Stimulated activated naive B cell treated with anti-CD40 and anti-IgM and Interleukin-4, amounts not matched to agents 10 μg/mL and 1 μg/mL and 100 μg/mL, for 72 hours (primary cell): Measurements from ENCODE around the gene ZC3H4.

Experiments used
- ATAC-seq, 2 donors: fragments of 150-1000 bp; cut with Tn5 transposase; replicated peaks; 2 replicates each; pipeline ENCODE4 v1.10.0; 2021; ENCODE audit warnings: moderate library complexity in 1 of 2
- DNase-seq: peaks from one replicate; pipeline ENCODE4 v3.0.0; 2021
- H3K27ac Mint-ChIP-seq: one replicate; pipeline ENCODE4 v1.8.0; 2022; ENCODE audit warnings: mild to moderate bottlenecking, mixed read lengths
- H3K27me3 Mint-ChIP-seq, 2 donors: one replicate each; pipeline ENCODE4 v1.8.0; 2022; ENCODE audit warnings: mixed read lengths in 2 of 2
- H3K36me3 Mint-ChIP-seq, 2 donors: one replicate each; pipeline ENCODE4 v1.8.0; 2022; ENCODE audit warnings: mixed read lengths in 2 of 2, mild to moderate bottlenecking in 1 of 2
- H3K4me1 Mint-ChIP-seq, 2 donors: one replicate each; pipeline ENCODE4 v1.8.0; 2022; ENCODE audit warnings: mixed read lengths in 2 of 2, mild to moderate bottlenecking in 1 of 2
- H3K4me3 Mint-ChIP-seq, 2 donors: one replicate each; pipeline ENCODE4 v1.8.0; 2022; ENCODE audit warnings: mild to moderate bottlenecking in 2 of 2, mixed read lengths in 2 of 2, moderate library complexity in 1 of 2
- H3K9me3 Mint-ChIP-seq, 2 donors: one replicate each; pipeline ENCODE4 v1.8.0; 2022; ENCODE audit warnings: mixed read lengths in 2 of 2, mild to moderate bottlenecking in 1 of 2

Gene ZC3H4

GRCh38 chr19:47112997-47113849, at the start of gene ZC3H4:
TSS of gene ZC3H4 (minus strand) at chr19:47113776. CDS start at chr19:47112584, 1,192 bp downstream.
- H3K27me3 Mint-ChIP-seq: no peaks in the 10 kb centered on the region
- H3K27ac Mint-ChIP-seq: peak within 1 kb of the TSS; percentile 98
- H3K4me1 Mint-ChIP-seq: peaks cover 12 to 34% of the 10 kb centered on the region in 2 donors
- H3K4me3 Mint-ChIP-seq: peak within 1 kb of the TSS; percentile 88 to 91
- peaks cover 25 to 36% of the 10 kb centered on the region in 2 donors for H3K36me3 Mint-ChIP-seq
- ATAC-seq (peak; percentile 87 to 88), DNase-seq (peak; percentile 100)
- no peaks in the 10 kb centered on the region for H3K9me3 Mint-ChIP-seq

GRCh38 chr19:47161876-47162489, 48.4 kb upstream of the ZC3H4 start:
- DNase-seq: no peak
- Mint-ChIP-seq H3K9me3 (no peaks in the 10 kb centered on the region), H3K27ac (no peak overlapping the region), H3K27me3 (no peaks in the 10 kb centered on the region), H3K36me3 (peaks cover 25 to 39% of the 10 kb centered on the region in 2 donors), H3K4me3 (no peak overlapping the region), H3K4me1 (peaks cover 16 to 20% of the 10 kb centered on the region in 2 donors)
- ATAC-seq: no peak

- peaks cover 24 to 27% of the 10 kb centered on the region in 2 donors for H3K4me1 Mint-ChIP-seq
- peak overlapping the region; percentile 78 for H3K27ac Mint-ChIP-seq
- H3K4me3 Mint-ChIP-seq: no peak overlapping the region
- H3K27me3 Mint-ChIP-seq: no peaks in the 10 kb centered on the region
- ATAC-seq (no peak), DNase-seq (no peak)
- peaks cover 31 to 39% of the 10 kb centered on the region in 2 donors for H3K36me3 Mint-ChIP-seq
- no peaks in the 10 kb centered on the region for H3K9me3 Mint-ChIP-seq
Measured at GRCh38 chr19:47158879-47159503, 45.4 kb upstream of the ZC3H4 start.

GRCh38 chr19:47158367-47158791, 44.8 kb upstream of the ZC3H4 start:
- no peaks in the 10 kb centered on the region for H3K9me3 Mint-ChIP-seq
- peaks cover 24 to 27% of the 10 kb centered on the region in 2 donors for H3K4me1 Mint-ChIP-seq
- peak overlapping the region in 1 of 2 donors; percentile 17 for H3K4me3 Mint-ChIP-seq
- H3K27me3 Mint-ChIP-seq: no peaks in the 10 kb centered on the region
- H3K36me3 Mint-ChIP-seq: peaks cover 31 to 39% of the 10 kb centered on the region in 2 donors
- H3K27ac Mint-ChIP-seq: peak overlapping the region; percentile 90
- no peak for ATAC-seq
- DNase-seq: no peak

- Mint-ChIP-seq H3K36me3 (peaks cover 33 to 44% of the 10 kb centered on the region in 2 donors), H3K9me3 (no peaks in the 10 kb centered on the region), H3K27ac (peak overlapping the region; percentile 90), H3K4me1 (peaks cover 24 to 27% of the 10 kb centered on the region in 2 donors), H3K27me3 (no peaks in the 10 kb centered on the region), H3K4me3 (peak overlapping the region in 1 of 2 donors; percentile 17)
- DNase-seq: no peak
- peak; percentile 58 to 62 for ATAC-seq
Measured at GRCh38 chr19:47157431-47158321, 44.1 kb upstream of the ZC3H4 start.

GRCh38 chr19:47156861-47157430, 43.4 kb upstream of the ZC3H4 start:
- Mint-ChIP-seq H3K4me1 (peaks cover 24 to 27% of the 10 kb centered on the region in 2 donors), H3K36me3 (peaks cover 34 to 52% of the 10 kb centered on the region in 2 donors), H3K4me3 (peak overlapping the region; percentile 31 to 37), H3K9me3 (no peaks in the 10 kb centered on the region), H3K27me3 (no peaks in the 10 kb centered on the region), H3K27ac (peak overlapping the region; percentile 86)
- DNase-seq (no peak), ATAC-seq (peak; percentile 69 to 73)

- Mint-ChIP-seq H3K4me1 (peaks cover 24 to 27% of the 10 kb centered on the region in 2 donors), H3K27me3 (no peaks in the 10 kb centered on the region), H3K27ac (no peak overlapping the region), H3K9me3 (no peaks in the 10 kb centered on the region), H3K36me3 (peaks cover 38 to 64% of the 10 kb centered on the region in 2 donors), H3K4me3 (peak overlapping the region in 1 of 2 donors; percentile 14)
- ATAC-seq: no peak
- no peak for DNase-seq
Measured at GRCh38 chr19:47155148-47155547, 41.6 kb upstream of the ZC3H4 start.

- ATAC-seq (no peak), DNase-seq (no peak)
- H3K4me3 Mint-ChIP-seq: no peak overlapping the region
- H3K4me1 Mint-ChIP-seq: peaks cover 16 to 17% of the 10 kb centered on the region in 2 donors
- peaks cover 33 to 60% of the 10 kb centered on the region in 2 donors for H3K36me3 Mint-ChIP-seq
- no peak overlapping the region for H3K27ac Mint-ChIP-seq
- H3K9me3 Mint-ChIP-seq: no peaks in the 10 kb centered on the region
- H3K27me3 Mint-ChIP-seq: no peaks in the 10 kb centered on the region
Measured at GRCh38 chr19:47153266-47153665, 39.7 kb upstream of the ZC3H4 start.

GRCh38 chr19:47152632-47153031, 39.1 kb upstream of the ZC3H4 start:
- no peaks in the 10 kb centered on the region for H3K27me3 Mint-ChIP-seq
- no peak overlapping the region for H3K4me3 Mint-ChIP-seq
- no peak overlapping the region for H3K27ac Mint-ChIP-seq
- ATAC-seq (no peak), DNase-seq (no peak)
- H3K4me1 Mint-ChIP-seq: peaks cover 11 to 13% of the 10 kb centered on the region in 2 donors
- no peaks in the 10 kb centered on the region for H3K9me3 Mint-ChIP-seq
- peaks cover 32 to 59% of the 10 kb centered on the region in 2 donors for H3K36me3 Mint-ChIP-seq

GRCh38 chr19:47152205-47152604, 38.6 kb upstream of the ZC3H4 start:
- ATAC-seq: no peak
- DNase-seq: no peak
- Mint-ChIP-seq H3K4me1 (peaks cover 9 to 12% of the 10 kb centered on the region in 2 donors), H3K27ac (no peak overlapping the region), H3K36me3 (peaks cover 32 to 57% of the 10 kb centered on the region in 2 donors), H3K9me3 (no peaks in the 10 kb centered on the region), H3K27me3 (no peaks in the 10 kb centered on the region), H3K4me3 (no peak overlapping the region)

- no peak for ATAC-seq
- H3K27ac Mint-ChIP-seq: no peak overlapping the region
- no peaks in the 10 kb centered on the region for H3K27me3 Mint-ChIP-seq
- peaks cover 29 to 57% of the 10 kb centered on the region in 2 donors for H3K36me3 Mint-ChIP-seq
- peaks cover 3 to 6% of the 10 kb centered on the region in 2 donors for H3K4me1 Mint-ChIP-seq
- no peak for DNase-seq
- H3K9me3 Mint-ChIP-seq: no peaks in the 10 kb centered on the region
- H3K4me3 Mint-ChIP-seq: no peak overlapping the region
Measured at GRCh38 chr19:47151627-47152026, 38.1 kb upstream of the ZC3H4 start.

GRCh38 chr19:47146920-47147319, 33.3 kb upstream of the ZC3H4 start:
- Mint-ChIP-seq H3K4me3 (no peak overlapping the region), H3K4me1 (peaks cover 6 to 8% of the 10 kb centered on the region in 2 donors), H3K36me3 (peaks cover 32 to 55% of the 10 kb centered on the region in 2 donors), H3K27me3 (no peaks in the 10 kb centered on the region), H3K9me3 (no peaks in the 10 kb centered on the region), H3K27ac (no peak overlapping the region)
- no peak for DNase-seq
- no peak for ATAC-seq
